ENCODE measurements around the gene TNFRSF25.

DNA sequence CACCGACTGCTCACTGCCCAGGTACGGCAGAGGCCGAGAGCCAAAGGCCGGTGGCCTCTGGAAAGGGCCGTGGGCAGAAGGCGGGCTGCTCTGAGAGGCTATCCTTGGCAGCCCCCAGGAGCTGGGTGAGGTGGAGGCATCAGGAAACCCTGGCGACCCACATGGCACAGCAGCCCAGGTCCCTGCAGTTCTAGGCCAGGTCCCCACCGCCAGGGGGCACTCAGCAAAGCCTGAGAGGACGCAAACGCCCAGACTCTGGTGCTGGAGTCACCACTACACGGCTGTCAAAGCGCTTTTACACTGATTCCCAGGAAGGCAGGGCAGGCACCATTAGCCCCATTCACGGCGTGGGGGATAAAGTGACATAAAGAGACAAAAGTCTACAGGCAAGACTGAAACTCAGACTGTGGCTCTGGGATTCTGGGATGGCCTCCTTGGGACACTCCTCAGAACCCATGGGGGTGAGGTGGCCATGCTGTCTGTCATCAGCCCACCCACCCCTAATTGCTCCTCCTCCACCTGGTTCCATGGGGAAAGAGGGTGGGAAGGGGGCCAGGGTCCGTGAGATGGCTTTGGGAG is 20.5 kb upstream of the TNFRSF25 start:
- TF ChIP-seq, protein P1, sequence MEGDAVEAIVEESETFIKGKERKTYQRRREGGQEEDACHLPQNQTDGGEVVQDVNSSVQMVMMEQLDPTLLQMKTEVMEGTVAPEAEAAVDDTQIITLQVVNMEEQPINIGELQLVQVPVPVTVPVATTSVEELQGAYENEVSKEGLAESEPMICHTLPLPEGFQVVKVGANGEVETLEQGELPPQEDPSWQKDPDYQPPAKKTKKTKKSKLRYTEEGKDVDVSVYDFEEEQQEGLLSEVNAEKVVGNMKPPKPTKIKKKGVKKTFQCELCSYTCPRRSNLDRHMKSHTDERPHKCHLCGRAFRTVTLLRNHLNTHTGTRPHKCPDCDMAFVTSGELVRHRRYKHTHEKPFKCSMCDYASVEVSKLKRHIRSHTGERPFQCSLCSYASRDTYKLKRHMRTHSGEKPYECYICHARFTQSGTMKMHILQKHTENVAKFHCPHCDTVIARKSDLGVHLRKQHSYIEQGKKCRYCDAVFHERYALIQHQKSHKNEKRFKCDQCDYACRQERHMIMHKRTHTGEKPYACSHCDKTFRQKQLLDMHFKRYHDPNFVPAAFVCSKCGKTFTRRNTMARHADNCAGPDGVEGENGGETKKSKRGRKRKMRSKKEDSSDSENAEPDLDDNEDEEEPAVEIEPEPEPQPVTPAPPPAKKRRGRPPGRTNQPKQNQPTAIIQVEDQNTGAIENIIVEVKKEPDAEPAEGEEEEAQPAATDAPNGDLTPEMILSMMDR (IDR thresholded peaks at IDR 0.05; ENCODE audit: control extremely low read depth in 1 of 3, insufficient read depth in 1 of 3, low read depth in 1 of 3, low read length in 3 of 3): peak in 2 of 3 experiments; percentile 95 to 99; a peak in 3 of 4 replicates
- TF ChIP-seq ZNF274 (IDR thresholded peaks at IDR 0.05; ENCODE audit: borderline replicate concordance, extremely low read depth, low read length) (no peak), JUN (IDR thresholded peaks at IDR 0.05; ENCODE audit: low read depth, low read length) (no peak), CBX5 (IDR thresholded peaks at IDR 0.05; ENCODE audit: low read depth, low read length) (no peak), GABPA (IDR thresholded peaks at IDR 0.05; ENCODE audit: borderline replicate concordance, insufficient read depth, low read length) (peak; percentile 60; the same call in 1 of the 2 replicates), FOSL1 (IDR thresholded peaks at IDR 0.05; ENCODE audit: insufficient read depth, low read depth, low read length) (no peak), RAD21 (IDR thresholded peaks at IDR 0.05 in 1 of 2, conservative IDR thresholded peaks at IDR 0.05 in 1 of 2; ENCODE audit: low read depth in 2 of 2, low read length in 2 of 2) (peak; percentile 56 to 70), POLR2A (IDR thresholded peaks at IDR 0.05; ENCODE audit: control extremely low read depth in 1 of 2, low read depth in 2 of 2, low read length in 2 of 2) (no peak), TAF1 (IDR thresholded peaks at IDR 0.05; ENCODE audit: low read depth, low read length) (no peak), RFX5 (IDR thresholded peaks at IDR 0.05; ENCODE audit: borderline replicate concordance, low read depth, low read length) (no peak), KDM5A (IDR thresholded peaks at IDR 0.05; ENCODE audit: low read length) (no peak)

All from H1 (cell line).